ENCODE data around the gene CLEC4F.

The CLEC4F gene

DNA sequence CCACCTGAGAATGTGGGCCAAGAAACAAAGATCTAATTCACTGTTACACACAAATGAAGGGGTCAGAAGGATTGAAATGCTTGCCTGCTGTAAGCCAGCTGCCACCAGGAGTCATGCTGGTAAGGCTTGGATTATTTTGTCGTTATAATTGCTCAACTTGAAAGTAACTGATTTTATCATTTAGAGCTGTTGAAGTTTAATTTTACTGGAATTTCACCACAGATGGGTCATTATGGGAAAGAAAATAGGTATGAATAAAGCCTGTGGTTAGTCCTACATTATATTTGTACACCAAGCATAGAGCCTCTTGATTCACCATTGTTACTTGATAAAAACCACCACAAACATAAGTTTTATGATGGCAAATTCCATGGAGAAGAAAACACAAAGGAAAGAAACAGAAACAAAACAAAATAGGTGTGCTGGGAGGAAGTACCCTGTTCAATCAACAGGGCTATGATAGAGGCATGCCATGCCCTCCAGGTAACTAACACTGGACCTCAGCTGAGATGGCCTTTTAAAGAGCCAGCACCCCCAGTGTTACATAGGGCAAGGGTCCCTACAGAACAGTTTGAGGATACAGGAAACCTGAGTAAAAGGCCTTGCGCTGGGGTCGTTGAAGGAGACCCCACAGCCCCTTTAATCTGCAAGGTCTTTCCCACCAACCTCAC lies 3.0 kb downstream of the CLEC4F start:
- no peak for DNase-seq (ENCODE audit: low read depth, low spot score)
- no peak overlapping the region for H3K4me3 ChIP-seq (ENCODE audit: low read depth, low read length)
- TF ChIP-seq CTCF (IDR thresholded peaks at IDR 0.05; ENCODE audit: low read depth, low read length): no peak
- in situ Hi-C loops (cut with HindIII; ENCODE audit: low sequenced_read_pairs): no loop called here

GRCh38 chr2:70816726-70817125 lies 3.7 kb downstream of the CLEC4F start:
- no peak for DNase-seq (ENCODE audit: low read depth, low spot score)
- no peak overlapping the region for H3K4me3 ChIP-seq (ENCODE audit: low read depth, low read length)
- in situ Hi-C loops (cut with HindIII; ENCODE audit: low sequenced_read_pairs): no loop called here
- no peak for TF ChIP-seq CTCF (IDR thresholded peaks at IDR 0.05; ENCODE audit: low read depth, low read length)

GRCh38 chr2:70808983-70809958 lies 11.1 kb downstream of the CLEC4F start:
- in situ Hi-C loops (cut with HindIII; ENCODE audit: low sequenced_read_pairs): no loop called here
- no peak overlapping the region for H3K4me3 ChIP-seq (ENCODE audit: low read depth, low read length)
- no peak for TF ChIP-seq CTCF (IDR thresholded peaks at IDR 0.05; ENCODE audit: low read depth, low read length)
- no peak for DNase-seq (ENCODE audit: low read depth, low spot score)

DNA sequence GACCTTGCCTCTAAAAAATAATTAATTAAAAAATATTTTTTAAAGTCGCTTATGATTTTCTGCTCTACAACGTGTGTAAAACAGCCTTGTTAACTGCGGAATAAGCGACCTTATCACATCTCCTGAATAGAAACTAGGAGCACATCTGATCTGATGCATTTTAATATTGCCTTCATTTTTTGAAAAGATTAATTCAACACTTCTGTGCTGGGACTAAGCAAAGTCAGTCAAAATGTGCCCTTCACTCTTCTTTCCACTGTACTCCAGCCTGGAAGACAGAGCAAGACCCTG lies 12.6 kb downstream of the CLEC4F start:
- no peak for TF ChIP-seq CTCF (IDR thresholded peaks at IDR 0.05; ENCODE audit: low read depth, low read length)
- DNase-seq (ENCODE audit: low read depth, low spot score): no peak
- in situ Hi-C loops (cut with HindIII; ENCODE audit: low sequenced_read_pairs): no loop called here
- H3K4me3 ChIP-seq (ENCODE audit: low read depth, low read length): no peak overlapping the region

DNA sequence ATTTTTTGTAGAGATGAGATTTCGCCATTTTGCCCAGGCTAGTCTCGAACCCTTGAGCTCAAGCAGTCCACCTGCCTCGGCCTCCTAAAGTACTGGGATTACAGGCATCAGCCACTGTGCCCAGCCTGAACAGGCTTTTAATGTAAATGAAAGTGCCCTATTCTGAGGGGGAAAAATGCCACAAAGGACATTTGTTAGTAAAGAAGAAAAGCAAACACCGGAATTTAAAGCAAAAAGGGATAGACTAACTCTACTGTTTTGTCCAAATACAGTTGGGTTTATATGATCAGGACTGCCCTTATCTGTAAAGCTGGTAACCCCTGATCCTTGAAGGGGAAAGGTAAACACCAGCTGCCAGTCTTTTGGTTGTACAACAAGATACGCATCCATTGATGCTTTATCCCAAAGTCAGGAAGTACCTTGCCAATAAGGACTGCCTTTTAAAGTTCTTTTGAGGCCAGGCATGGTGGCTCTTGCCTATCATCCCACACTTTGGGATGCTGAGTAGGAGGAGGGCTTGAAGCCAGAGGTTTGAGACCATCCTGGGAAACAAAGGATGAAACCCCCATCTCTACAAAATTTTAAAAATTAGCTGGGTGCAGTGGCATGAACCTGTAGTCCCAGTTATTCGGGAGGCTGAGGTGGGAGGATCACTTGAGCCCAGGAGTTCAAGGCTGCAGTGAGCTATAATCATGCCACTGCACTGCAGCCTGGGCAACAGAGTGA lies 13.1 kb downstream of the CLEC4F start:
- no peak for TF ChIP-seq CTCF (IDR thresholded peaks at IDR 0.05; ENCODE audit: low read depth, low read length)
- in situ Hi-C loops (cut with HindIII; ENCODE audit: low sequenced_read_pairs): no loop called here
- DNase-seq (ENCODE audit: low read depth, low spot score): no peak
- no peak overlapping the region for H3K4me3 ChIP-seq (ENCODE audit: low read depth, low read length)

DNA sequence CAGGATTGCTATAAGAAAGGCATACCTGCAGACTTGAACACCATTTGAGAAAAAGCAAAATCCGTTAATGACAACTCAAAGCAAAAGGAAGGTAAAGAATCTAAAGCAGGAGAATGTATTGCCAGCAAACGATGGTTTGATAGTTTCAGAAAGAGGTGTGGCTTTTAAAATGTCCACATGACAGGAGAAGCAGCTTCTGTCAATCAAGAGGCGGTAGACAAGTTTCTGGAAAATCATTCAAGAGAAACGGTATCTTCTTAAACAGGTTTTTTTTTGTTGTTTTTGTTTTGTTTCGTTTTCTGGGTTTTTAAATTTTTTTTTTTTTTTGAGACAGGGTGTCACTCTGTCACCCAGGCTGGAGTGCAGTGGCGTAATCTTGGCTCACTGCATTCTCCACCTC lies 13.8 kb downstream of the CLEC4F start:
- no peak for TF ChIP-seq CTCF (IDR thresholded peaks at IDR 0.05; ENCODE audit: low read depth, low read length)
- in situ Hi-C loops (cut with HindIII; ENCODE audit: low sequenced_read_pairs): no loop called here
- no peak for DNase-seq (ENCODE audit: low read depth, low spot score)
- H3K4me3 ChIP-seq (ENCODE audit: low read depth, low read length): no peak overlapping the region

Measured in astrocyte of the spinal cord (primary cell).